Tibial nerve (tissue), 4 donors: ENCODE results near the gene ZC4H2.

ENCODE experiments used
- CTCF ChIP-seq, 5 experiments: fragments of 200-600 bp in 3 of 5; fragments of 450-650 bp in 2 of 5; sonication (generic) in 3 of 5; IDR thresholded peaks; one replicate each; pipeline ENCODE4 v1.5.1; 2016 to 2019; ENCODE audit warnings: antibody characterized with exemption in 5 of 5, mild to moderate bottlenecking in 3 of 5, moderate library complexity in 2 of 5
- EP300 ChIP-seq, 2 donors: sonication (generic); formaldehyde crosslinking; IDR thresholded peaks; one replicate each; pipeline ENCODE4 v1.6.1; 2017; ENCODE audit warnings: antibody characterized with exemption in 2 of 2, mild to moderate bottlenecking in 1 of 2
- POLR2A ChIP-seq, 2 donors: fragments of 450-650 bp; IDR thresholded peaks; one replicate each; pipeline ENCODE4 v1.6.1; 2017; ENCODE audit warnings: antibody characterized with exemption in 2 of 2, mild to moderate bottlenecking in 2 of 2, moderate library complexity in 2 of 2

GRCh38 chrX:64925480-64925879, 50.8 kb downstream of the ZC4H2 start:
- TF ChIP-seq CTCF (IDR thresholded peaks at IDR 0.05) (no peak), POLR2A (IDR thresholded peaks at IDR 0.05) (no peak), EP300 (IDR thresholded peaks at IDR 0.05) (no peak)
